CD14-positive monocyte (primary cell): ENCODE data around the gene LEF1. TPM values are rescaled to one million over a fixed set of nuclear protein-coding genes. Genes with fewer than 3 reads are reported as not detected.

Experiments
- DNase-seq, 3 donors: peaks; one replicate each; pipeline ENCODE4 v3.0.0-alpha.2; 2011 to 2022
- H2AFZ ChIP-seq: 2 replicates; pipeline ENCODE4 v1.6.0; 2012; ENCODE audit warnings: mild to moderate bottlenecking, low read depth, low read length, inconsistent platforms; ENCODE audit not compliant: insufficient read depth, poor library complexity, severe bottlenecking
- H3K27ac ChIP-seq, 2 donors: 1 replicate in 1 of 2; 2 replicates in 1 of 2; pipeline ENCODE4 v1.5.1; 2012 to 2013; ENCODE audit warnings: low read length in 2 of 2, control low read depth in 1 of 2, inconsistent platforms in 1 of 2, low read depth in 1 of 2, mild to moderate bottlenecking in 1 of 2
- H3K27me3 ChIP-seq, 2 donors: one replicate each; pipeline versions ENCODE4 v1.6.0 to v1.6.1; 2011 to 2013; ENCODE audit warnings: low read length in 2 of 2; ENCODE audit not compliant: control insufficient read depth in 2 of 2, insufficient read depth in 2 of 2
- H3K36me3 ChIP-seq, 2 donors: replicated peaks in 1 of 2; 1 replicate in 1 of 2; 2 replicates in 1 of 2; pipeline versions ENCODE4 v1.5.1 to v1.6.1; 2012 to 2013; ENCODE audit warnings: low read length in 2 of 2, control low read depth in 1 of 2, inconsistent platforms in 1 of 2, mild to moderate bottlenecking in 1 of 2; ENCODE audit not compliant: insufficient read depth in 2 of 2, control insufficient read depth in 1 of 2
- H3K4me1 ChIP-seq, 2 donors: 1 replicate in 1 of 2; 2 replicates in 1 of 2; pipeline versions ENCODE4 v1.5.1 to v1.6.1; 2012 to 2013; ENCODE audit warnings: low read length in 2 of 2, control low read depth in 1 of 2, inconsistent platforms in 1 of 2, mild to moderate bottlenecking in 1 of 2, moderate library complexity in 1 of 2; ENCODE audit not compliant: insufficient read depth in 2 of 2, control insufficient read depth in 1 of 2
- H3K4me2 ChIP-seq: replicated peaks from 2 replicates; pipeline ENCODE3; 2012; ENCODE audit warnings: low read length, moderate library complexity, mild to moderate bottlenecking; ENCODE audit not compliant: poor library complexity, severe bottlenecking; ENCODE audit errors: extremely low read depth
- H3K4me3 ChIP-seq, 3 experiments: fragments of 200-600 bp in 1 of 3; sonication (generic) in 1 of 3; replicated peaks in 1 of 3; 1 replicate in 2 of 3; 2 replicates in 1 of 3; pipeline ENCODE4 v1.5.1; 2011 to 2013; ENCODE audit warnings: low read length in 3 of 3, mild to moderate bottlenecking in 3 of 3, control low read depth in 2 of 3, low read depth in 2 of 3, inconsistent platforms in 1 of 3, moderate library complexity in 1 of 3
- H3K79me2 ChIP-seq: 2 replicates; pipeline ENCODE4 v1.6.0; 2012; ENCODE audit warnings: mild to moderate bottlenecking, control low read depth, inconsistent platforms, low read length, moderate library complexity; ENCODE audit not compliant: insufficient read depth
- H3K9ac ChIP-seq: 2 replicates; pipeline ENCODE4 v1.6.0; 2017; ENCODE audit warnings: low read length, mild to moderate bottlenecking; ENCODE audit not compliant: insufficient read depth, poor library complexity, severe bottlenecking
- H3K9me3 ChIP-seq, 2 donors: replicated peaks in 1 of 2; 1 replicate in 1 of 2; 2 replicates in 1 of 2; pipeline versions ENCODE4 v1.5.1 to v1.6.1; 2012 to 2013; ENCODE audit warnings: low read length in 2 of 2, control low read depth in 1 of 2; ENCODE audit not compliant: control insufficient read depth in 1 of 2, insufficient read depth in 1 of 2
- H4K20me1 ChIP-seq: 2 replicates; pipeline ENCODE4 v1.6.0; 2012; ENCODE audit warnings: mild to moderate bottlenecking, low read length, control low read depth, moderate library complexity; ENCODE audit not compliant: insufficient read depth
- H3K27ac Mint-ChIP-seq, 7 donors: one replicate each; pipeline ENCODE4 v1.8.0; 2020; ENCODE audit warnings: mild to moderate bottlenecking in 7 of 7, mixed read lengths in 7 of 7, moderate library complexity in 6 of 7, inconsistent platforms in 2 of 7
- H3K27me3 Mint-ChIP-seq, 3 donors: one replicate each; pipeline ENCODE4 v1.8.0; 2021 to 2022; ENCODE audit warnings: low read depth in 3 of 3, mild to moderate bottlenecking in 3 of 3, mixed read lengths in 3 of 3, moderate library complexity in 3 of 3, inconsistent platforms in 1 of 3
- H3K36me3 Mint-ChIP-seq, 2 donors: one replicate each; pipeline ENCODE4 v1.8.0; 2020; ENCODE audit warnings: mixed read lengths in 2 of 2, inconsistent platforms in 1 of 2, mild to moderate bottlenecking in 1 of 2
- H3K4me1 Mint-ChIP-seq: one replicate; pipeline ENCODE4 v1.8.0; 2020; ENCODE audit warnings: mild to moderate bottlenecking, mixed read lengths
- H3K4me3 Mint-ChIP-seq, 2 donors: one replicate each; pipeline ENCODE4 v1.8.0; 2020; ENCODE audit warnings: mild to moderate bottlenecking in 2 of 2, mixed read lengths in 2 of 2, moderate library complexity in 1 of 2
- H3K9me3 Mint-ChIP-seq, 7 donors: one replicate each; pipeline ENCODE4 v1.8.0; 2020 to 2022; ENCODE audit warnings: mixed read lengths in 7 of 7, mild to moderate bottlenecking in 6 of 7, moderate library complexity in 6 of 7, inconsistent platforms in 2 of 7
- WGBS: methylation state at CpG from one replicate; pipeline ENCODE4 v1.1.5; 2013; ENCODE audit warnings: missing lambda C conversion rate; ENCODE audit not compliant: insufficient coverage; 5-methylcytosine and 5-hydroxymethylcytosine counted together
- intact Hi-C, 2 donors: fragments of 100-400 bp; cut with micrococcal nuclease; formaldehyde crosslinking; loops; one replicate each; pipeline versions ENCODE4 v1.15.0 to v1.15.1; 2023
- polyA plus RNA-seq, 3 donors: library from polyadenylated mRNA; depleted of rRNA in 1 of 3; unstranded in 2 of 3; stranded (reverse) in 1 of 3; fragments of 300-500 nt in 2 of 3; fragments of >200 nt in 1 of 3; fragmentation: Illumina TruSeq in 2 of 3; gene quantifications; 1 replicate in 2 of 3; 2 replicates in 1 of 3; pipeline ENCODE4 v1.2.3, GENCODE V29; 2012 to 2021
- TF ChIP-seq, protein P1 (sequence below): fragments of 200-600 bp; IDR thresholded peaks from one replicate; pipeline ENCODE4 v1.8.0; 2022; ENCODE audit warnings: antibody characterized with exemption, mild to moderate bottlenecking

Gene LEF1
- polyA plus RNA-seq, 3 donors, result 0.29 to 1.3 (median 0.61) TPM

DNA sequence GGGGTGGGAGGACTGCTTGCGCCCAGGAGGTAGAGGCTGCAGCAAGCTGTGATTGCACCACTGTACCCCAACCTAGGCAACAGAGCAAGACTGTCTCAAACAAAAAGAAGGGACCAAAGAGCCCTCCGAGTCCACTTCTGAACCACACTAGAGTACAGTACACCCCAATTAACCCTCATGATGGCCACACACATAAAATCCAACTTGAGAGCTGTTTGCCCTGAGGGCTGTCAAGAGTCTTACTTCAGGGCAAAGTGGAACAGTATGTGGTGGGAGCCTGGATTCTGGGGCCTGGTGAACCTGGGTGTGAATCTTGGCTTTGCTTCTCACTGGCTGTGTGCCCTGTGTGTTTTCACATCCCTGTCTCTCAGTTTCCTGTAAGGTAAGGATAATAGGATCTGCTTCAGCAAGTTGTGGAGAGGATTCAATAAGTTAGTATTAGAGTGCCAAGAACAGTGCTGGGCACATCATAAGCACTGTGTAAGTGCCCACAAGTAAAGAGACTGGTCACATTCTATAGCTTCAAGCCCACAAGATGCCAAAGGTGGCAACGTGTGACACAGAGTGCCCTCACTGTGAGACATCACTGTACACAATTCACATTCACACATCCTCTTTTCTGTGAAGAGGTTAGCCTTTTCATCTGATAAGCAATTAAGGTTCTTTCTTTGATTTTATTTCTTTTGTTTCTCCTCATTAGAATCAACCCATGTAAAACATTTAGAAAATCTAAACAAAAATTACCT lies 52.1 kb downstream of the LEF1 start:
- no peaks in the 10 kb centered on the region for H3K9me3 ChIP-seq
- peak overlapping the region in 1 of 7 donors; percentile 46 for H3K27ac Mint-ChIP-seq
- no peak overlapping the region for H3K4me3 ChIP-seq
- no peaks in the 10 kb centered on the region for H3K9me3 Mint-ChIP-seq
- H3K4me2 ChIP-seq, result no peak overlapping the region
- peaks cover 0 to 3% (median 3%) of the 10 kb centered on the region in 3 donors for H3K27me3 Mint-ChIP-seq
- H4K20me1 ChIP-seq, result no peaks in the 10 kb centered on the region
- no peaks in the 10 kb centered on the region for H3K36me3 ChIP-seq
- H3K27ac ChIP-seq, result no peak overlapping the region
- H2AFZ ChIP-seq, result peak overlapping the region; percentile 10
- no peak overlapping the region for H3K4me3 Mint-ChIP-seq
- H3K36me3 Mint-ChIP-seq, result no peaks in the 10 kb centered on the region
- TF ChIP-seq, protein P1, sequence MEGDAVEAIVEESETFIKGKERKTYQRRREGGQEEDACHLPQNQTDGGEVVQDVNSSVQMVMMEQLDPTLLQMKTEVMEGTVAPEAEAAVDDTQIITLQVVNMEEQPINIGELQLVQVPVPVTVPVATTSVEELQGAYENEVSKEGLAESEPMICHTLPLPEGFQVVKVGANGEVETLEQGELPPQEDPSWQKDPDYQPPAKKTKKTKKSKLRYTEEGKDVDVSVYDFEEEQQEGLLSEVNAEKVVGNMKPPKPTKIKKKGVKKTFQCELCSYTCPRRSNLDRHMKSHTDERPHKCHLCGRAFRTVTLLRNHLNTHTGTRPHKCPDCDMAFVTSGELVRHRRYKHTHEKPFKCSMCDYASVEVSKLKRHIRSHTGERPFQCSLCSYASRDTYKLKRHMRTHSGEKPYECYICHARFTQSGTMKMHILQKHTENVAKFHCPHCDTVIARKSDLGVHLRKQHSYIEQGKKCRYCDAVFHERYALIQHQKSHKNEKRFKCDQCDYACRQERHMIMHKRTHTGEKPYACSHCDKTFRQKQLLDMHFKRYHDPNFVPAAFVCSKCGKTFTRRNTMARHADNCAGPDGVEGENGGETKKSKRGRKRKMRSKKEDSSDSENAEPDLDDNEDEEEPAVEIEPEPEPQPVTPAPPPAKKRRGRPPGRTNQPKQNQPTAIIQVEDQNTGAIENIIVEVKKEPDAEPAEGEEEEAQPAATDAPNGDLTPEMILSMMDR, result no peak
- no peaks in the 10 kb centered on the region for H3K27me3 ChIP-seq
- H3K9ac ChIP-seq, result no peak overlapping the region
- H3K4me1 ChIP-seq, result peaks cover 8 to 12% of the 10 kb centered on the region in 2 donors
- 40% methylated on average over 2 of the region's 3 CpGs for whole genome bisulfite sequencing
- no peaks in the 10 kb centered on the region for H3K79me2 ChIP-seq
- intact Hi-C loops, result no loop called here
- no peak for DNase-seq
- peaks cover 18% of the 10 kb centered on the region for H3K4me1 Mint-ChIP-seq

DNA sequence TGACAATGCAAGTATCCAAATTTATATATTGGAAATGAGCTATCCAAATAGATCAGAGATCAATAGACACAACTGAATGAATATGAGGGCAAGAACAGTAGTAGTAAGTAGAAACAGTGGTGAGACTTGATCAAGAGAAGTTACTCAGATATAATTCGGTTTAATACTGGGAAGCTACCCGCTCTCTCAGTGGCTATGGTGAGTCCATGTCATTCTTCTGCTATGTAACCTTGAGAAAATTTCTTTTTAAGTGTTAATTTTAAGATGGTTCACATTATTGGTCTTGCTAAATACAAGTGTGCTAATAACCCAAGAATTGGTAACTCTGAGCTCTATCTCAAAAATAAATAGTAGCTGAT lies 53.6 kb downstream of the LEF1 start:
- H3K27me3 ChIP-seq, result no peaks in the 10 kb centered on the region
- no peaks in the 10 kb centered on the region for H4K20me1 ChIP-seq
- H3K79me2 ChIP-seq, result no peaks in the 10 kb centered on the region
- DNase-seq, result no peak
- H3K4me2 ChIP-seq, result no peak overlapping the region
- no peaks in the 10 kb centered on the region for H3K36me3 Mint-ChIP-seq
- no peak overlapping the region for H3K4me3 Mint-ChIP-seq
- 100% methylated on average over 2 of the region's 2 CpGs for WGBS
- no peak overlapping the region for H2AFZ ChIP-seq
- no peaks in the 10 kb centered on the region for H3K36me3 ChIP-seq
- no peak overlapping the region for H3K27ac ChIP-seq
- H3K27ac Mint-ChIP-seq, result no peak overlapping the region
- intact Hi-C loops, result no loop called here
- H3K4me3 ChIP-seq, result no peak overlapping the region
- peaks cover 0 to 4% (median 0%) of the 10 kb centered on the region in 7 donors for H3K9me3 Mint-ChIP-seq
- no peaks in the 10 kb centered on the region for H3K9me3 ChIP-seq
- TF ChIP-seq, protein P1, result no peak
- peaks cover 18% of the 10 kb centered on the region for H3K4me1 Mint-ChIP-seq
- peaks cover 8 to 12% of the 10 kb centered on the region in 2 donors for H3K4me1 ChIP-seq
- H3K9ac ChIP-seq, result no peak overlapping the region
- peaks cover 0 to 3% (median 3%) of the 10 kb centered on the region in 3 donors for H3K27me3 Mint-ChIP-seq
